Progenitor cell of endocrine pancreas (in vitro differentiated cells): Measurements from ENCODE around the gene ZNF189. TPM values are rescaled to one million over a fixed set of nuclear protein-coding genes. Genes with fewer than 3 reads are reported as not detected.

Experiments
- DNase-seq: peaks from one replicate; pipeline ENCODE4 v3.0.0; 2021; ENCODE audit warnings: low spot score; ENCODE audit not compliant: unreplicated experiment
- H3K27ac Mint-ChIP-seq: 2 replicates; pipeline ENCODE4 v1.8.0; 2021; ENCODE audit warnings: mild to moderate bottlenecking, moderate library complexity, mixed read lengths
- H3K27me3 Mint-ChIP-seq: 2 replicates; pipeline ENCODE4 v1.8.0; 2021; ENCODE audit warnings: mixed read lengths
- H3K36me3 Mint-ChIP-seq: 2 replicates; pipeline ENCODE4 v1.8.0; 2022; ENCODE audit warnings: mixed read lengths; ENCODE audit not compliant: insufficient read depth
- H3K4me1 Mint-ChIP-seq: 2 replicates; pipeline ENCODE4 v1.8.0; 2021; ENCODE audit warnings: low read depth, mixed read lengths
- H3K4me3 Mint-ChIP-seq: 2 replicates; pipeline ENCODE4 v1.8.0; 2021; ENCODE audit warnings: low read depth, mild to moderate bottlenecking, moderate library complexity, mixed read lengths
- H3K9me3 Mint-ChIP-seq: 2 replicates; pipeline ENCODE4 v1.8.0; 2021; ENCODE audit warnings: low read depth, mixed read lengths
- total RNA-seq: library from RNA; stranded (reverse); gene quantifications from 2 replicates; pipeline ENCODE4 v1.2.1, GENCODE V29; 2021
- TF ChIP-seq, protein P1 (sequence below): fragments of 200-600 bp; sonication (generic); IDR thresholded peaks from one replicate; pipeline ENCODE4 v1.5.0; 2021; ENCODE audit warnings: antibody characterized with exemption, mild to moderate bottlenecking; ENCODE audit not compliant: unreplicated experiment

The ZNF189 gene
- total RNA-seq, 1 donor from 2014 or later, result 31.4 TPM

DNA sequence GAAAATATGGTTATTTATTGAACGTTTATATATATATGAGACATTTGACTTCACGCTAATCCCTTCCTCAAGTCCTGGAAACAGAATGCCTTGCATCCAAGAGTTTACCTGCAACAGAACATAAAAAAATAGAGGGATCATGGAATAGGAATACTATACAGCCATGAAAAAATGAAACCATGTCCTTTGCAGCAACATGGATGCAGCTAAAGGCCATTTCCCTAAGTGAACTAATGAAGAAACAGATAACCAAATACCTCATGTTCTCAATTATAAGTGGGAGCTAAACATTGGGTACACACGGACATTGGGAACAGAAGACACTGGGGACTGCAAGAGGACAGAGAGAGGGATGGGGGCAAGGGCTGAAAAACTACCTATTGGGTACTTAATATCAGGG is 26.8 kb upstream of the ZNF189 start:
- H3K4me3 Mint-ChIP-seq, result no peak overlapping the region
- peaks cover 5% of the 10 kb centered on the region for H3K9me3 Mint-ChIP-seq
- H3K4me1 Mint-ChIP-seq, result peaks cover 9% of the 10 kb centered on the region
- no peaks in the 10 kb centered on the region for H3K36me3 Mint-ChIP-seq
- H3K27me3 Mint-ChIP-seq, result no peaks in the 10 kb centered on the region
- H3K27ac Mint-ChIP-seq, result no peak overlapping the region
- no peak for DNase-seq
- TF ChIP-seq, protein P1, sequence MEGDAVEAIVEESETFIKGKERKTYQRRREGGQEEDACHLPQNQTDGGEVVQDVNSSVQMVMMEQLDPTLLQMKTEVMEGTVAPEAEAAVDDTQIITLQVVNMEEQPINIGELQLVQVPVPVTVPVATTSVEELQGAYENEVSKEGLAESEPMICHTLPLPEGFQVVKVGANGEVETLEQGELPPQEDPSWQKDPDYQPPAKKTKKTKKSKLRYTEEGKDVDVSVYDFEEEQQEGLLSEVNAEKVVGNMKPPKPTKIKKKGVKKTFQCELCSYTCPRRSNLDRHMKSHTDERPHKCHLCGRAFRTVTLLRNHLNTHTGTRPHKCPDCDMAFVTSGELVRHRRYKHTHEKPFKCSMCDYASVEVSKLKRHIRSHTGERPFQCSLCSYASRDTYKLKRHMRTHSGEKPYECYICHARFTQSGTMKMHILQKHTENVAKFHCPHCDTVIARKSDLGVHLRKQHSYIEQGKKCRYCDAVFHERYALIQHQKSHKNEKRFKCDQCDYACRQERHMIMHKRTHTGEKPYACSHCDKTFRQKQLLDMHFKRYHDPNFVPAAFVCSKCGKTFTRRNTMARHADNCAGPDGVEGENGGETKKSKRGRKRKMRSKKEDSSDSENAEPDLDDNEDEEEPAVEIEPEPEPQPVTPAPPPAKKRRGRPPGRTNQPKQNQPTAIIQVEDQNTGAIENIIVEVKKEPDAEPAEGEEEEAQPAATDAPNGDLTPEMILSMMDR, result no peak

GRCh38 chr9:101372327-101373118 is 26.1 kb upstream of the ZNF189 start:
- no peak for DNase-seq
- peaks cover 3% of the 10 kb centered on the region for H3K4me1 Mint-ChIP-seq
- H3K36me3 Mint-ChIP-seq, result no peaks in the 10 kb centered on the region

GRCh38 chr9:101375546-101375945 is 23.1 kb upstream of the ZNF189 start:
- no peak overlapping the region for H3K27ac Mint-ChIP-seq
- H3K4me1 Mint-ChIP-seq, result no peaks in the 10 kb centered on the region
- no peaks in the 10 kb centered on the region for H3K27me3 Mint-ChIP-seq
- no peak overlapping the region for H3K4me3 Mint-ChIP-seq
- TF ChIP-seq, protein P1, result no peak
- H3K9me3 Mint-ChIP-seq, result peaks cover 19% of the 10 kb centered on the region
- DNase-seq, result no peak
- peaks cover 3% of the 10 kb centered on the region for H3K36me3 Mint-ChIP-seq

More at GRCh38 chr9:101372327-101373118, 26.1 kb upstream of the ZNF189 start:
- Mint-ChIP-seq H3K27me3 (no peaks in the 10 kb centered on the region), H3K4me3 (no peak overlapping the region), H3K27ac (no peak overlapping the region), H3K9me3 (peaks cover 6% of the 10 kb centered on the region)
- TF ChIP-seq, protein P1, result no peak

DNA sequence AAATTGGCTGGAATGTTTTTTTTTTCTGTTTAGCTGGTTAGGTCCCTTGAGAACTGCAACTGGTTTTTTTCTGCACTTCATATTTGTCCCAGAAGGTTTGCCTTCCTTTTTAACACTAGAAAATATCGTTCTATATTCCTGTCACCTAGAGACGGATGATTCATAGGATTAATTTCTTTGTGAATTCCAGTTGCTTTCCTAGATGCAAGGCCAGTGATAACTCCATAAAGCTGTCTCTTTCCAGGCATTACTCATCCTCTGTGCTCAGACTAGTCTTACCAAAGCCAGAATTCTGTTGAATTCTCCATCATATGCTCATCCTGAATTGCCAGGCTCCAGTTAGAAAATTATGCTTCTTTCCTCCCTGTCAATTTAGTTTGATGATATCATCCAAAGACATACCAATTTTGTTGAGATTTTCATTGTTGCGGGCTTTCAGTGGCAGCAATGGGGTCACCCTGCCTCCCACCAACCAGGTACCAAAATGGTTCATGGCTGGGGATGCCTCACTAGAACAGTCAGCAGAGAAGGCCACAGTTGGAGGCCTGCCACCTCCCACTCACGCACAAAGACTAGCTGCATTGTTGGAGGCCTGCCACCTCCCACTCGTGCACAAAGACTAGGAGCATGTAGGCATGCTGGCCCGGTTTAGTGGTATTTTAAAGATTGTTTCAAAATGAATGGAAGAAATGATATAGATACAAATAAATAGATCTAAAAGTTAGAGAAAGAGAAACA is 22.4 kb upstream of the ZNF189 start:
- peaks cover 19% of the 10 kb centered on the region for H3K9me3 Mint-ChIP-seq
- H3K27me3 Mint-ChIP-seq, result no peaks in the 10 kb centered on the region
- H3K4me3 Mint-ChIP-seq, result no peak overlapping the region
- H3K36me3 Mint-ChIP-seq, result peaks cover 3% of the 10 kb centered on the region
- no peak for DNase-seq
- no peak overlapping the region for H3K27ac Mint-ChIP-seq
- no peaks in the 10 kb centered on the region for H3K4me1 Mint-ChIP-seq
- TF ChIP-seq, protein P1, result no peak

- DNase-seq, result no peak
- Mint-ChIP-seq H3K36me3 (peaks cover 8% of the 10 kb centered on the region), H3K4me3 (no peak overlapping the region), H3K4me1 (no peaks in the 10 kb centered on the region), H3K9me3 (peaks cover 21% of the 10 kb centered on the region), H3K27me3 (no peaks in the 10 kb centered on the region), H3K27ac (peak overlapping the region; percentile 16)
- TF ChIP-seq, protein P1, result no peak
Measured at GRCh38 chr9:101380295-101380694, 18.4 kb upstream of the ZNF189 start.
